GM19372 (cell line): ENCODE measurements around the gene LAYN.

Source experiments
- ATAC-seq: cut with Tn5 transposase; IDR thresholded peaks from one replicate; pipeline ENCODE4 v1.9.1; 2021; ENCODE audit warnings: mild to moderate bottlenecking, low read depth, moderate library complexity; ENCODE audit not compliant: unreplicated experiment

LAYN gene

GRCh38 chr11:111560800-111561199, 20.3 kb downstream of the LAYN start:
- ATAC-seq = no peak

GRCh38 chr11:111561306-111561705, 20.8 kb downstream of the LAYN start:
- ATAC-seq = no peak

- ATAC-seq = no peak
These were observed 21.3 kb downstream of the LAYN start for GRCh38 chr11:111561791-111562325.

GRCh38 chr11:111562692-111563389, 22.3 kb downstream of the LAYN start:
- ATAC-seq = no peak

- ATAC-seq = no peak
These were observed 24.7 kb downstream of the LAYN start for GRCh38 chr11:111565114-111565720.

GRCh38 chr11:111566324-111566723, 25.8 kb downstream of the LAYN start:
- no peak for ATAC-seq

GRCh38 chr11:111569476-111569875, 29.0 kb downstream of the LAYN start:
- no peak for ATAC-seq

- ATAC-seq = no peak
These were observed 30.3 kb downstream of the LAYN start for GRCh38 chr11:111570796-111571195.

- ATAC-seq = no peak
These were observed 31.4 kb downstream of the LAYN start for GRCh38 chr11:111571829-111572501.

- ATAC-seq = no peak
These were observed 32.1 kb downstream of the LAYN start for GRCh38 chr11:111572581-111572980.

GRCh38 chr11:111573821-111574249, 33.3 kb downstream of the LAYN start:
- ATAC-seq = no peak

- ATAC-seq = no peak
These were observed 34.1 kb downstream of the LAYN start for GRCh38 chr11:111574373-111575225.

- ATAC-seq = no peak
These were observed 35.2 kb downstream of the LAYN start for GRCh38 chr11:111575740-111576139.

GRCh38 chr11:111577821-111578220, 37.3 kb downstream of the LAYN start:
- ATAC-seq = no peak

- no peak for ATAC-seq
These were observed 40.8 kb downstream of the LAYN start for GRCh38 chr11:111581341-111581740.

GRCh38 chr11:111582163-111582562, 41.6 kb downstream of the LAYN start:
- no peak for ATAC-seq

GRCh38 chr11:111582881-111583280, 42.4 kb downstream of the LAYN start:
- ATAC-seq = no peak

- no peak for ATAC-seq
These were observed 44.9 kb downstream of the LAYN start for GRCh38 chr11:111585371-111585770.

GRCh38 chr11:111586388-111586831, 45.9 kb downstream of the LAYN start:
- ATAC-seq = no peak

GRCh38 chr11:111589114-111589513, 48.6 kb downstream of the LAYN start:
- ATAC-seq = no peak
